Dermis blood vessel endothelial cell (primary cell): ENCODE results near the gene GTF2I. TPM values are rescaled to one million over a fixed set of nuclear protein-coding genes. Genes with fewer than 3 reads are reported as not detected.
"Not testable (repeated sequence)": the region's sequence is repeated elsewhere in the genome, so short reads cannot be mapped to it uniquely, and the experiment has no call there.

ENCODE experiments used
- DNase-seq: peaks from one replicate; pipeline ENCODE4 v3.0.0; 2010
- total RNA-seq: library from RNA; depleted of rRNA; stranded (reverse); fragments of >200 nt; gene quantifications from 2 replicates; pipeline ENCODE4 v1.2.3, GENCODE V29; 2014

GTF2I gene
- total RNA-seq, 1 donor from 2014 or later: 142 TPM

DNA sequence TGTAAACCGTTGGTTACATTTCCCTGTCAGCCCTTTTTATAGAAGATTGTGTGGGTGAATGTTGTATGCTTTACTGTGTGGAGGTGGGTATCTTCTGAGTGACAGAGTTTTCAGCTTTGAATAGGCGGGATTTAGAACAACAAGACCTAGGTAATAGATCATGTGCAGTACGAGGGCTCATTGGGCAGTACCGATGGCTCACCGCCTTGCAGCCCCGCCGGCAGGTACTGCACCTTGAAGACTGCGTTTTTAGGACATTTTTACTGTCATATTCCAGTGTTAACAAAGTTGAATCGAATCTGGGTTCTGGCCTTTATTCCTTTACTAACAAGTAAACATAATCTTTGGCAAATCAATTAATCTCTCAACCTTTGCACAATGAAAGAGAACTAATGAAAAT, 60.4 kb downstream of the GTF2I start:
- no peak for DNase-seq

DNA sequence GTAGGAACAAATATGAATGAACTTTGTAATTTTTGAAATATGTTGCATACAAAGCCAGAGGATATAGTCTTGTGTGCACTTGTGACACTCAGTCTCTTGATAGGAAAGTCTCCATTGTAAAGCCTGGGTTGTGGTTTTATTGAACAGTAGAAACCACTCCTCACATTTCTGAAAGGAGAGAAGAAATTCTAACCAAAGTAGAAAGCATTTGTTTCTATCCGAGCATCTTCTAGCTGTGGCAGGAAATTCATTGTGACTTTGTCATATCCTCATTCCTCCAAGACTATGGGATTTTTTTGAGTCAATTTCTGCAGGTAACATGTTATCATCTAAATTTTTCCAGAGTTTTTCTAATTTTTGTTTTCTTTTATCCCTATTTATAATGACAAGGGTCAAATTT, 60.8 kb downstream of the GTF2I start:
- DNase-seq: peak; percentile 42

DNA sequence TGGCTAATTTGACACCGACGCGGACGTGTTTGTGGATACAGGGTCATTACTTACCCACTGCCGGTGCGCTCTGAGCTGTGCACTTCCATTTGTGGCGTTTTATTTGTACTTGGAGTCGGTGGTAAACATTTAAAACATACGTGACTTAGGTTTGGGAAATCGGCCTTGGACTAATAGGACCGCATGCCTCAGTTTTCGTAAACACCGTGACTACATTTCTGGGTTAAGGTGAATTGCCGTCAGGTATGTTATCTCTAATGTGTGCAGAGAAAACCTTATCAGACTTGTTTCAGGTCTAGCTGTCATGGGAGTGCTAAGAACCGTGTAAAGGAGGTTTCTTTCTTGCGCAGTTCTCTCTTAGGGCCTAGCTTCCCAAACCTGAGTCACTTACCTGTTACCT, 64.6 kb downstream of the GTF2I start:
- DNase-seq: no peak

DNA sequence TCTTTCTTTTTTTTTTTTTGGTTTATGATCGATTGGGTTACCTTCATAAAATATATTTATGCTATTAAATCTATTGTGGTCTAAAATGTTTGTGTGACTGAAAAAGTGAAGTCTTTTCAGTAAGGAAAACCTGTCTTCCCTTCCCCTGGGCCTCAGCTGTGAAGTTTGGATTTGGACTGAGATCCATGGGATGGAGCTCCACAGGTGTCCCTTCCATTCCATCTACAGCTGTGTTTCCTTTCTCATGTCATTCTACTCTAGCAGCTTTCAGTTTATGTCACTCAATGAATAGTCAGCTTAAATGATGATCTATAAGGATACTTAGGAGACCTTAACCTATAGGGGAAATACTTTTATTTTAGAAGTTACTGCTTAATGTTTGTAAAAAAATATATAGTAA, 68.3 kb downstream of the GTF2I start:
- DNase-seq: no peak

DNA sequence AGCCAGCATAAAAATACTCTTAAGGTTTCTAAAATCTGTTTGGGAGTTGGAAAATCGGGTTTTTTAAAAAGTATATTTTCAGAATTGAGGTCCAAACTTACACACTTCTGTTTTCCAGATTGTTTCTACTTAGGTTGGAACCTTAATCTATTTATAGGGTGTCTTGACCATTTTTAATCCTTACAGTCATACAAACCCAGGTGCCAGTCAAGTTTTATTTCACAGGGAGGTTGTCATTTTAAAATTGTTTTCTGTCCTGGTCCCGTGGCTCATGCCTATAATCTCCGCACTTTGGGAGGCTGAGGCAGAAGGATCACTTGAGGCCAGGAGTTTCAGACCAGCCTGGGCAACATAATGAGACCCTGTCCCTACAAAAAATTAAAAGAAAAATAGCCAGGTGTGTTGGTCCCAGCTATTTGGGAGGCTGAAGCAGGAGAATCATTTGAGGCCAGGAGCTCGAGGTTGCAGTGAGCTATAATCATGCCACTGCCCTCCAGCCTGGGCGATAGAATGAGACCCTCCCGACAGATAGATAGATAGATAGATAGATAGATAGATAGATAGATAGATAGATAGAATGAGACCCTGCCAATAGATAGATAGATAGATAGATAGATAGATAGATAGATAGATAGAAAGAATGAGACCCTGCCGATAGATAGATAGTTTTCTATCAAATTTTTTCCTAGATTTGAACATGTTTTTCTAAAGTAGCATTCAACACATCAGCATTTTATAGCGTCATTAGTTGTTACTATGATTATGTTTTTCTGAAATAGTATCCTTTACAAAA, 69.0 kb downstream of the GTF2I start:
- DNase-seq: no peak

DNA sequence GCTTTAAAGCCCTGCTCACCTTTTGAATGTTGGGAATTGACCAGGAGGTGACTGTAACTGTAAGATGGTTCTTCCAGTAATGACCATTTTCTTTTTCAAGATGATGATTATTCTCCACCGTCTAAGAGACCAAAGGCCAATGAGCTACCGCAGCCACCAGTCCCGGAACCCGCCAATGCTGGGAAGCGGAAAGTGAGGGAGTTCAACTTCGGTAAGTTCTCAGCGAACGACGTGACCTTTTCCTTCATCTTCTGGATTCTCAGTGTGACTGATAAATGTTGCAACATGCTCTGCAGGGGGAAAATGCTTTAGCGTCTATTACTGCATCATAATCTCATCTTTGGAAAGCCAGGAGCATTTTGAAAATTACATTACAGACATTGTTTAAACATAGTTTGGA, 71.2 kb downstream of the GTF2I start:
- not testable (repeated sequence) for DNase-seq

DNA sequence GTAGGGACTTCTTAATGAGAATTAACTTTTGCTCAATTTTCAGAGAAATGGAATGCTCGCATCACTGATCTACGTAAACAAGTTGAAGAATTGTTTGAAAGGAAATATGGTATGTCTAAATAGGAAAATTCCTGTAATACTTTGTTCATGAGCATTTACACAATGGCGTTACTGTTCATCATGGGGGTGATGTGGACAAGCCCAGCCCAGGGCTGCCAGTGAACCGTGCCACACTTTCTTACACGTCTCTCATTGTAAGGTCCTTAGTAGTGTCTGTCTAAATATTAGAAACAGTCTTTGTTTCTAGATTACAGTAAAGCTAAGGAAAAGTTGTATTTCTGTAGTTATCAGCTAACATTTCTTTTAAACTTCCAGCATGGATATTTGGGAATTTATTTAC, 72.7 kb downstream of the GTF2I start:
- DNase-seq: not testable (repeated sequence)

DNA sequence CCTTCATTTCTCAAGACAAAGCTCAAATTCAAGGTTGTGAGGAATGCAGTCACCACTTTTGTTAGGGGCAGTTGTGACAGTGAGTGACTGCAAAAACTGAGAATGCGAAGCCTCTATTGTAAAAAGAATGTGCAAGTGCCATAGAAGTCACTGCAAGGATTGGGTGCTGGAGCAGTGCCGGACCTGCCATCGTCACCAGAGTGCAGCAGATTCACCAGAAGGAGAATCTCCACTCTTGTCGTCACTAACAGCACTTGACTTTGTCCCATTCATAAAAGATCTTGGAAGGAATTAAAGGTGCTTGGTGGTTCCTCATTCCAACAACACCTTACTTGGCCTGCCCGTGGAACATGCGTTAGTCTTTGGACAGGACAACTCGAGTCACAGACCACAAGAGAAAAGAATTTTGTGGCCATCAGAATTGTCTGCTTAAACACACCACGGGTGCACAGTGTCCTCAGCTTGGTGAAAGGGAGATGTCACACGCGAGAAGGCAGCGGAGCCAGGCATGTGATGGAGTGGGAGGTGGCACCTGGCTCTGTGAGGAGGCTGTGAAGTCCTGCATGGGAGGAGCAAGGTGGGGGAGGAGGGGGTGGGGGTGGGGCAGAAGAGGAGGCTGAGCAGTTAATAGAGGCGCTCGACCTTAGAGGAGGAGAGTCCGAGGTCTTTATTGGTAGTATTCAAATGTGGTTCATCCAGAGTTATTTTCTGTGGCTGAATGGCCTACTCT, 82.6 kb downstream of the GTF2I start:
- not testable (repeated sequence) for DNase-seq

DNA sequence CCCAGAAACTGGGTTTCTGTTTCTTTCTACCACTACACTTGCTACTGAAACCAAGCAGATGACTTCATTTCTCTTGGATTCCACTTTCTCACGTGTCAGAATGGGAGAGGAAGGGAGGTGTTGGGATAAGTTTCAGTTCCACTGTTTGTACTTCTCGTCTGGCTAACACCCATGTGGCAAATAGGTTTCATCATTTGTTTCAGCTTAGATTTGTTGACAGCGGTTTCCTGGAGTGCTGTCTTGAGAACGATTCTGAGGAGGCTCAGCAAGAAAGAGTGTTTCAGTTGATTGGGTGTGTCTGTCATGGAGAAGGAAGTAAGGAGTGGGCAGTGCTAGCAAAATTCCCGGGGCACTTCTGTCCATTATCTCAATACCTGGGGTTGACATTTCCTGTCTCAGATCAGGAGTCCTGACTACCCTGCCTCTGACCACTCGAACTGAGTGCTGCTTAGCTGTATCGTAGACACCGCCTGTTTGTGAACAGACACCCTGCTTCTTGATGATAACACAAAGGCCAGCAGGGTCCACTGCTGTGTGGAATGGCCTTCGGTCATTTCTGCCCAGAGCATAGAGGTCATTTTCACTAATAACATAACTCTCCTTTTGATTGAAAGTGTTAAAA, 86.5 kb downstream of the GTF2I start:
- not testable (repeated sequence) for DNase-seq

DNA sequence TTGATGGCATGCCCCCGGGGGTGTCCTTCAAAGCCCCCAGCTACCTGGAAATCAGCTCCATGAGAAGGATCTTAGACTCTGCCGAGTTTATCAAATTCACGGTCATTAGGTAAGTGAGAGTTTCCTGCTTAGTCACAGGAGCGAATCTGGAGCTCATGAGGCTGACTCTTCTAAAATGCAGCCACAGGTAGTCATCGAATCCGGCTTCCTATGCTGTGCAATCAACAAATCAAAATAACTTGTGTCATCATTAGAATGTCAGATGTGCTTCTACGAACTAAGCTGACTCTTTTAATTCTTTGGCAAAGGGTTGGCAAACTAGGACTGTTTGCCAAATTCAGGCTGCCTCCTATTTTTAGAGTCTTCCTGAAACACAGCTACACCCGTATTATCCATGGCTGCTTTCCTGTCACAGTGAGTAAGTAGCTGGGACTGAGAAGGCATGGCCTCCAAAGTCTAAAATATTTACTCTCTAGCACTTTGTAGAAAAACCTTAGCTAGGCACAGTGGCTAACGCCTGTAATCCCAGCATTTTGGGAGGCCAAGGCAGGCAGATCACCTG, 96.5 kb downstream of the GTF2I start:
- DNase-seq: not testable (repeated sequence)

DNA sequence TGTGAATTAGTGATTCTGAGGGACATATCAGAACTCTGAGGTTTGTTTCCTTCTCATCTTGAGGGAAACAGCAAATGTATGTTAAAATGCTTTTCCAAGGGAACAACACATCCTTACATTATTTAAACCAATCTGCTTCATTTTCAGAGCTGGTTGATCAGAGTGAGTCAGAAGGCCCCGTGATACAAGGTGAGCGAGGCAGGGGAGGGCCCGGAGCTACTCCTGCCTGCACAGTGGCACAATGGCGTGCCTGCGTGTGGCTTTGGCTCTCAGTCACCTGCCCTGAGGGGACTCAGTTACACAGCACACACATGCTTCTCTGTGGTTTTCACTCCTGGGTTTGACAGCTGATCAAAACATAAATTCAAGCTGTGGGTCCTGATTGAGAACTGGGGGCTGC, 99.2 kb downstream of the GTF2I start:
- DNase-seq: not testable (repeated sequence)

DNA sequence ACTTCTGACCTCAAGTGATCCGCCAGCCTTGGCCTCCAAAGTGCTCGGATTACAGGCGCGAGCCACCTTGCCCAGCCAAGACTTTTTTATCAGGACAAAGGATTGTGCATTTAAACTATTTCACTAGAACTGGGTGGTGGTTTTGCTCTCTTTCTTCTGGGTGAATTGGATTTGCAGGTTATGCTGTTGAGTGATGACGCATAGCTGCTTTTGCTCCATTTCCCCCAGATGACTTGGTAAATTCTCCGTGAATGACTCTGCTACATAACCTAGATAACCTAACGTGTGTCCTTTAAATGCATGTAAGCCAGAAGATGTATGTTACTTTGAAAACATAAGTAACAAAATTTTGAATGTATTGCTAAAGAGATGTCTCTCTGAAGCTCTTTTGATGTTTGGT, 100.8 kb downstream of the GTF2I start:
- DNase-seq: not testable (repeated sequence)

DNA sequence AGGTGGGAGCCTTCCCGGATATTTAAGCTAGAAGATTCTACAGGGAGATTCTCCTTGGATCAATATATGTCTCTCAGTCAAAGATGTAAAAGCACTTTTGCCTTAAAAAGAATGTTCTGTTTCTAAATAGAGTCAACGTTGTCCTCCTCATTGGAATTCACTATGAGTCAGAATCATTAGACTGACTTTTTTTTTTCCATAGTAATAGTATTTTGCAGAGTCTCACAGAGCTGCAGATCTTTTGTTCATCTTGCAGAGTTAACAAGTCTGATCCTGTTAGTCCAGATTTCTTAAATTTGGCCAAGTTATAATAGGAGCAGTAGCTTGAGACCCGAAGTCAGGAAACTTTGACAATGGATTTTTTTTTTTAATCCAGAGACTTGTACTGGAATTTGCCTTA, 101.5 kb downstream of the GTF2I start:
- DNase-seq: not testable (repeated sequence)

DNA sequence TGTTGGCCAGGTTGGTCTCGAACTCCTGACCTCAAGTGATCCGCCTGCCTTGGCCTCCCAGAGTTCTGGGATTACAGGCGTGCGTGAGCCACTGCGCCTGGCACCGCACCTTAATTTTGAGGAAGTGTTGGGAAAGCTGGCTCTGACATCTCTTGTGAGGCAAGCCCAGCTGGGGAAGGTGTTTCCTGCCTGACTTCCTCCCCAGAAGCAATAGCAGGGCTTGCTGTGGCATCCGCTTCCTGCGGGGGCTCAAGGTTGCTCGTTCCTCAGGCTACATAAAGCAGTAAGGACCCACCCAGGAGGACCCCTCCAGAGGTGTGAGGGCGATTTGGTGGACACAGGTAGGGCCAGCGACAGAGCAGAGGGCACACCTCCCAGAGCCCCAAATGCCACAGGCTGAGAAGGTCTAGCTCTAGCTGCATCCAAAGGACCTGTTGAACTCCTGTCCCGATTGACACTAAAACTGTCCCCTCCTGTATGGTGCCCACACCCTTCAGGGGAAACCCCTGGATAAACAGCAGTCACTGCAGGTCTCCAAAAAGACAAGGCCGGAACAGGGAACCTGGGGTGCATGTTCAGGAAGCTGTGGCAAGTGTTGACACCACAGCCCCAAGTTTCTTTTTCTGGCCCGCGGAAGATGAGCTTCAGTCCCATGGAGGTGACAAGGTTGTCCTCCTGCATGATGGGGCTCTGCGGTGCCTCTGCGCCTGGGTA, 107.8 kb downstream of the GTF2I start:
- not testable (repeated sequence) for DNase-seq

DNA sequence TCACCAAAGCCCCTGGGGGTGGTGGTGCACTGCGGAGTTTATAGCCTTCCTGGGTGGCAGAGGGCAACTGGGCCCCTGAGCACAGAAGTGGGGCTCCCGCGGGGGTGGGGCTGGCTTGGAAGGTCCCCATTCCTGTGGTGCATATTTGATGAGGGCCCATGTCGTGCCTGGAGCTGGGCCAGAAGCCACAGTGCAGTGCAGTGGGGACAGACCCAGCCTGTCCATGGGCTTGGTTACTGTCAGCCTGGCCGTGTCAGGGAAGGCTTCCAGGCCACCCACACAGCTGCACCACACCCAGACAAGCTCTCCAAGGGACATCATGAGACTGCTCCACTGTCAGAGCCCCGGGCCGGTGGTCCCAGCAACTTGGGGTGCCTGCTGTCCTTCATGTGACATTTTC, 109.0 kb downstream of the GTF2I start:
- DNase-seq: not testable (repeated sequence)

DNA sequence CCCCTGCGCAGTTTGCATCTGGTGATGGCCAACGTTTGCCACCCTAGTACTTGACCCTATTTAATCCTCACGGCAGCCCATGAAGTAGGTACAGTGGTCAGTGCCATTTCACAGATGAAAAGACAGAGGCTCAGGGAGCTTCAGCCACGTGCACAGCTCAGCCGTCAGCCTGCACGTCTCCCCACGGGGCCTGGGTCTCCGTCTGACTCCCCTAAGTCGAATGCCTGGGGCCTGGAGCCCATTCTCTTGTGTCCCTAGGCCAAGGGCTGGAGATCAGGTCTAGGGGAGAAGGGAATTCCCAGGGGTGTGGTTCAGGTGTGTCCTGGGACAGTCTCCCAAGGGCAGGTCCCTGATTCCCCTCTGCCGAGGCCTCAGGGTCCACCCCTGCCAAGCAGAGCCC, 109.5 kb downstream of the GTF2I start:
- not testable (repeated sequence) for DNase-seq

DNA sequence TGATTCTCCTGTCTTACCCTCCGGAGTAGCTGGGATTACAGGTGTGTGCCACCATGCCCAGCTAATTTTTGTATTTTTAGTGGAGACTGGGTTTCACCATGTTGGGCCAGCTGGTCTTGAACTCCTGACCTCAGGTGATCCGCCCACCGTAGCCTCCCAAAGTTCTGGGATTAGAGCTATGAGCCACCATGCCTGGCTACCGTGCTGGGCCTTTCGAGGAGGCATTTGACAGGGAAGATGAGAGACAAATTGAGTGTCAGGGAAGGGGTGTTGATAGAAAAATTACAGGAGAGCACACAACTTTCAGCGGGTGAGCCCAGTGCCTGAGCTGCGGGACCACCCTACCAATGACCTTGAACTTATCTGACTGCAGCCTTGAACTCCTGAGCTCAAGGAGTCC, 112.5 kb downstream of the GTF2I start:
- not testable (repeated sequence) for DNase-seq

DNA sequence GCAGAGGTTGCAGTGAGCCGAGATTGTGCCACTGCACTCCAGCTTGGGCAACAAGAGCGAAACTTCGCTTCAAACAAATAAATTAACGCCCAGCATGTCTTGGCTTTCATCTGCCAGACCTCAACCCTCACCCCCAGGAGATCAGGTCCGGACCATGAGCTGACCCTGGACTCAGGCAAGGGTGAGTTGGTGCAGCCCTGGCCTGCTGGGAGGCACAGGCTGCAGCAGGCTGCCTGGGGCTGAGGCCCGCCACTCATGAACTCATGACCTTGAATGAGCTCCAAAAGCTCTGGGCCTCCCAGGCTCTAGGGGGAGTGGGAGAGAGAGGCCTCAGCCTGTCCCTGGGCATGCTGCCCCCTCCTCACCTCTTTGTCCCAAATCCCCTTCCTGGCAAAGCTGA, 114.6 kb downstream of the GTF2I start:
- not testable (repeated sequence) for DNase-seq

DNA sequence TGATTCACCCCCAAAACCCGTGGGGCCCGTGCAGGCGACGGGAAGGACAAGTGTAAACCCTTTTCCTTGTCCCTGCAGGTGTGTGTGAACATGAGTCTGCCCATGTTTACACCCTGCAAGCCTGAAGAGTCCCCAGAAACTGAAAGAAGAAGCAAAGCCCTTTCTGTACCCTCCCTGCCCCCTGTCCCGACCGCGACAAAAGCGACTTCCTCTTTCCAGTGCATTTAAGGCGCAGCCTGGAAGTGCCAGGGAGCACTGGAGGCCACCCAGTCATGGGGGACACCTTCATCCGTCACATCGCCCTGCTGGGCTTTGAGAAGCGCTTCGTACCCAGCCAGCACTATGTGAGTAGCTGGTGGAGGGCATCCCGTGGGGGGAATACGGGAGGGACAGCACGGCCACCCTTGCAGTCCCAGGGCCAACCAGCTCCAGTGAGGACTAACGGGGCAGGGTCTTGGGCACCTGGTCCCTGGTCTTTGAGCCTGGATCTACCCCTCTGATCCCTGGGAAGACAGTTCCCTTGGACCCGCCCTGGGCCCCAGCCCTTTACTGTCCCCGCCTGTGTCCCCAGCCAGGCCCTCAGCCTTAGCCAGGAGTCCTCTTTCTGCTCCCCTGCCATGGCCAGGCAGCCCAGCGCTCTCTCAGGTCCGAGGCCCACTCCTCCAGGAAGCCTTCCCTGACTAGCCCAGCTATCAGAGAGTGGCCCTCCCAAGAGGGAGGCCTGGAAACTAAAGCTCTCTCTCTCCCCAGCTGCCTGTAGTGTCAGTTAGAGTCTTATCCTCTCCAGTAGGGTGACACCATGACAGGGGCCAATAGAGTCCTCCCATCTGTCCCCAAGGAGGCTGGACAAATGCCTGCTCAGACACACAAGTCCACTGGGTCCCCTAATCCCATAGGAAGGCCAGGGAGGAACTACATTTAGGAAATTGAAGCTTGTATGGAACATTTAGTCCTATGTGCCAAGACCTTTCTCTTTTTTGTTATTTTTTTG, 116.5 kb downstream of the GTF2I start, which contains the start of gene NCF1:
Gene NCF1 (plus strand): TSS at position 252 of the 991 bp plus-strand sequence. CDS start 21 bp downstream, at position 273.
- not testable (repeated sequence) for DNase-seq

DNA sequence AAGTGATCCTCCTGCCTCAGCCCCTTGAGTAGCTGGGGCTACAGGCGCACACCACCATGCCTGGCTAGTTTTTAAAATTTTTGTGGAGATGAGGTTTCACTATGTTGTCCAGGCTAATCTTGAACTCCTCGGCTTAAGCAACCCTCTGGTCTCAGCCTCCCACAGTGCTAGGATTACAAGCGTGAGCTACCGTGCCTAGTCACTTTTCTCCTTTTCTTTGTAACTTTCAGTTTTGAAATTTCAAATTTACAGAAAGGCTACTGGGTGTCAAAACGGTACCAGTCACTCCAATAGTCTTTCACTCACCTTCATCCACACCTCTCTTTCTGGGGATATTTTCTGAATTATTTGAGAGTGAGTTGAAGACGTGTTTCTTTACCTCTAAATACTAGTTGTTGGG, 117.6 kb downstream of the GTF2I start:
- DNase-seq: not testable (repeated sequence)

DNA sequence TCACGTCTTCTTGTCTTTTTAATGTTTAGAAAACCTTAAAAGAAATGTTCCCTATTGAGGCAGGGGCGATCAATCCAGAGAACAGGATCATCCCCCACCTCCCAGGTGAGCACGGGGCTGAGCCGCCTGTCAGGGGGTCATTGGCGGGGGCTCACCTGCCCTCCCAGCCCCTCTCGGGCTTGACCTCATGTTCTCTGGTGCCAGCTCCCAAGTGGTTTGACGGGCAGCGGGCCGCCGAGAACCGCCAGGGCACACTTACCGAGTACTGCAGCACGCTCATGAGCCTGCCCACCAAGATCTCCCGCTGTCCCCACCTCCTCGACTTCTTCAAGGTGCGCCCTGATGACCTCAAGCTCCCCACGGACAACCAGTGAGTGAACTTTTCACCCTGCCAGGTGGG, 121.5 kb downstream of the GTF2I start:
- not testable (repeated sequence) for DNase-seq
